ENCODE results near the gene MCEMP1. TPM values are rescaled to one million over a fixed set of nuclear protein-coding genes. Genes with fewer than 3 reads are reported as not detected.

Gene MCEMP1
- not detected in 2 replicates for total RNA-seq (2014; rRNA removed; shearing (Covaris generic))

DNA sequence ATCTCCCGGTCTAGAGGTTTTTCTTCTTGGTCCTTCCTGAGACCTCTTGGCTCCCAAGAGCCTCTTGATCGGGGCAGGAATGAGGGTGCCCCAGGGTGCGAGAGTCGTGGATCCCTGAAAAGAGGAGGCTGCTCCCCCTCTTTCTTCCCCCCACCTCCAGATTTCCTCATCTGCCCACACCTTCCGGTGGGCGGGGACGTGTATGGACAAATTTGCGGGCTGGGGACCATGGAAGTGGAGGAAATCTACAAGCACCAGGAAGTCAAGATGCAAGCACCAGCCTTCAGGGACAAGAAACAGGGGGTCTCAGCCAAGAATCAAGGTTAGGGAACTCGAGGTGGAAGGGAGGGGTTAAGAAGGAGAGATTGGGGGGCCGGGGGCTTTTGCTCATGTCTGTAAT is at the start of gene MCEMP1:
TSS of gene MCEMP1 (plus strand) at position 237 of the 400 bp plus-strand sequence. CDS start at position 268, 31 bp downstream.
- DNase-seq (ENCODE audit: low spot score), result no peak

GRCh38 chr19:7627166-7627565 is 49.7 kb upstream of the MCEMP1 start:
- no peak for DNase-seq (ENCODE audit: low spot score)

GRCh38 chr19:7628589-7629311 is 48.1 kb upstream of the MCEMP1 start:
- no peak for DNase-seq (ENCODE audit: low spot score)

DNA sequence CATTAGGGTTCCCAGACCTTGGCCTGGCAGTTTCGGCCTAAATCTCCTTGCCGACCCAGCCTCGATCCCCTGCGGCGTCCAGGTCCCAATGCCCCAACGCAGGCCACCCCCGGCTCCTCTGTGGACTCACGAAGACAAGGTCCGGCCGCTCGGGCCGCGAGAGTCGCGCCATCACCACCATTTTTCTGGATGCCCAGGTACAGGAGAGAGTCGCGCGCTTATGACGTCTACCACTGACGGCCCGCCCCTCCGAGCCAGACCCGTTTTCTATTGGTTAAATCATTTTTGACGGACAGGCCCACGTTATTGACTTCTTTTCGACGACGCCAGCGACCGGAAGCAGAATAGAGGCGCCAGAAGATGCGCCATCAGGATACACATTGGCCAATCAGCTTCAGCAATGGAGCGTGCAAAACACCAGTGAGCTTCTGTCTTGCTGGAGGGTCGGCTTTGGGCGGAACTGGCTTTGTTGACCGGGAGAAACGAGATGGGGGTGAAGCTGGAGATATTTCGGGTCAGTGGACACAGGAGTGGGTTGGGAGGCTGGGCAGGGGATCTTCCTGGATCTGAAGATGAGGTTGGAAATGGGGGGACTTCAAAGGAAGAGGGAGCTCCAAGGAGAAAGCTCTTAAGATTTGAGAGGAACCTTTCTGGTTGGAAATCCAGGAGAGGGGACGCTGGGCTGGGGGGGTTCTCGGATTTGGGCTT is 47.4 kb upstream of the MCEMP1 start, which contains the start of the genes PET100 and XAB2:
TSS of gene PET100 (plus strand) at position 447 of the 708 bp plus-strand sequence. CDS start at position 488, 41 bp downstream.
TSS of gene XAB2 (minus strand) at position 199 of the 708 bp plus-strand sequence. CDS start at position 181, 18 bp downstream.
- peak; percentile 94 for DNase-seq (ENCODE audit: low spot score)

- no peak for DNase-seq (ENCODE audit: low spot score)
These were observed 45.3 kb upstream of the MCEMP1 start for GRCh38 chr19:7631577-7631976.

DNA sequence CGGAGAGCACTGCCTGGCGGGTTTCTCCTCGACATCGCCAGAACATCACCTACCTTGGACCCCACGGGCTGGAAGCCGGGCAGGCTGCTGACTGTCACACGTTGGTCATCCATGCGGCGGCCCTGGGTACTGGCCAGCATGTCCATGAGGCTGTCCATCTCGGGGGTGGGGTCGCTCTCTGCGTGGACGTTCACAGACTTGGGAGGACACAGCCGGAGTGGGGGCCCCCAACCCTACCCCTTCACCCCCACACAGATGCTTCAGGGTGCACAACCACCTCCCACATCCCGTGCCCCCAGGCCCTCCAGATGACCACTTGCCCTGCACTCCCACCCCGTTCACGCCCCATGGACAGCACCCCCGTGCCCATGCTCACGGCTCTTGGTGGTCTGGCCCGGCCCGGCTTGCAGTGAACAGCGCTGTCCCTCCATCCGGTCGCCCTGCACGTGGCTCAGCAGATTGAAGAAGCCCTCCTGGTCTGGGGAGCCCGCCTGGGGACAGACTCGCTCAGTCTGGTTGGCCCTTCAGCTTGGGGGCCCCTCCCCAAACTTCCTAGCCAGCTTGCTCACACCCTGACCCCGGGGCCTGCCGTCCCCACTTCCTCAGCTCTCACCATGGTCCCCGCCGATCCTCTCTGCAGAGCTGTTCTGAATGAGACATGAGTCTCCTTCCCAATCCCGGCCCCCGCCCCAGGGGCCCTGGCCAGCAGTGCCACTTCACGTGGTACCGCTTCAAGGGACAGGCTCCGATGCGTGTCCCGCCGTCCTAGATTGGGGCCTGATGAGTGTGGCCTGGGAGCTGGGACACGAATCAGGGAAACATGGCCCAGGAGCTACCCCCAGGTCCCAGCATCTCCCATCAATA is 44.3 kb upstream of the MCEMP1 start:
- DNase-seq (ENCODE audit: low spot score), result no peak

- no peak for DNase-seq (ENCODE audit: low spot score)
These were observed 43.2 kb upstream of the MCEMP1 start, which contains the start of gene PCP2 for GRCh38 chr19:7633698-7634097. PCP2 (minus strand) TSS chr19:7633719; CDS start chr19:7633457, 262 bp downstream.

GRCh38 chr19:7635670-7636069 is 41.2 kb upstream of the MCEMP1 start:
- no peak for DNase-seq (ENCODE audit: low spot score)

GRCh38 chr19:7636317-7636690 is 40.6 kb upstream of the MCEMP1 start:
- no peak for DNase-seq (ENCODE audit: low spot score)

DNA sequence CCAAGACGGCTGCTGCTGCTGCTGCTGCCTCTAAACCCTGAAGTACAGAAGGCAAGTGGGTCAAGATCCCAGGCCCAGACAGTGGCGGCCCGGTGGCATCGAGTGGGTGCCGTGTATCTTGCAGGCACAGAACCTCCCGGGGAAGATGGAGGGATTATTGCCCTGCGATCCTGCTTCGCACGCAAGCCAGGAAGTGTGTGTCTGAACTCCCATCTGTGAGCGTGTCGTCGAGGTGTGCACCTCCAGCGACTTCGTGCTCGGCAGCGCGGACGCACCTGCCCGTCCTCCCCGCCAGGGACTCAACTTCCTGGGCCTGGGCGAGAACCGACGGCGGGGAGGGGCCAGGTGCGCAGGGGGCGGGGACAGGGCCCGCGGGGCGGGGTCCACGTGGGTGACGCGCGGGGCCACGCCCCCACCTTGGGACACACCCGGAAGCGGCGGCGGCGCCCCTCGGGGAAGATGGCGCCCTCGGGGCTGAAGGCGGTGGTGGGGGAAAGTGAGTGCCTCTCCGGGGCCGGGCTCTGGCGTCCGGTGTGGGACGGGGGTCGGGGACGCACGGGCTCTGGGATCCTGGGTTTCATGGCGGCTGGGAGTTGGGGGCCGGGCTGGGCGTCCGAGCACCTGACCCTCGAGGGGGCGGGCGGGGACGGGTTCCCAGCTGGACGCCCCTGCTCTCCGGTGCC is 40.1 kb upstream of the MCEMP1 start, which contains the start of gene STXBP2:
TSS of gene STXBP2 (plus strand) at position 420 of the 683 bp plus-strand sequence. CDS start at position 460, 40 bp downstream.
- DNase-seq (ENCODE audit: low spot score), result peak; percentile 76

- peak; percentile 26 for DNase-seq (ENCODE audit: low spot score)
These were observed 39.3 kb upstream of the MCEMP1 start for GRCh38 chr19:7637374-7638256.

DNA sequence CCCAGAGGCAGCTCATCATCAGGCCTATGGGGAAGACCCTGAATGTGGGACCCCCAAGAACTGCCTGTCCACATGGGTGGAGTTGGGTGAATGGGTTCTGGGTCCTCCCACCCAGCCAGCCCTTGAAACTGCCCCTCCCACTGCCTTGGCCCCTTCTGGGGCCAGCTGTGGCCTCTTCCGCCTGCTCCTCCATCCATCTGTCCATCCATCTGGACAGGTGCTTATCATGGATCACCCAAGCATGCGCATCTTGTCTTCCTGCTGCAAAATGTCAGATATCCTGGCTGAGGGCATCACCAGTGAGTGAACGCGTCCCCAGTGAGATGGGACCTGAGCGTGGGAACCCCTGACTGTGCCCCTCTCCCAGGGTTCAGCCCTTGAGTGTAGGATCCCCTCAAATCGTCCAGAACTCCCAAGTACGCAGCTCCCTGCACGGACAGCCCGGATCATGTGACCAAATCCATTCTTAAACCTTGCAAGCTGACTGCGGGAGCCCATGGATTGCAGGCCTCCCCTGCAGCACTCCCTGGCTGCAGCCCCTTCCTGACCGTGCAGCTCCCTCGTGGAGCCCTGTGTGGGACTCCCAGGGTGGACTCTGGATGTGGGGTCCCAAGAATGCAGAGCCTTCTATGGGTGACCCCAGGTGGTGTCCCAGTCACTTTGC is 38.0 kb upstream of the MCEMP1 start:
- no peak for DNase-seq (ENCODE audit: low spot score)

DNA sequence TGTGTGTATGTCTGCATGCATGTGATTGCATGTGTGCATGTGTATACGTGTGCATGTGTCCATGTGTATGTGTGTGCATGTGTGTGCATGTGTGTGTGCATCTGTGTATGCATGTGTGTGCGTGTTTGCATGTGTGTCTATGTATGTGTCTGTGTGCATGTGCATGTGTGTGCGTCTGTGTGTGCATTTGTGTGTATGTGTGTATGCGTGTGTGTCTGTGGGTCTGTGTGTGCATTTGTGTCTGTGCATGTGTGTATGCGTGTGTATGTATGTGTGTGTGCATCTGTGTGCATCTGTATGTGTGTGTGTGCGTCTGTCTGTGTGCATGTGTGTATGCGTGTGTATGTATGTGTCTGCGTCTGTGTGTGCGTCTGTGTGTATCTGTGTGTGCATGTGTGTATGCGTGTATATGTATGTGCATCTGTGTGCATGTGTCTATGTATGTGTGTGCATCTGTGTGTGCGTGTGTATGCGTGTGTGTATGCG is 37.0 kb upstream of the MCEMP1 start:
- no peak for DNase-seq (ENCODE audit: low spot score)

DNA sequence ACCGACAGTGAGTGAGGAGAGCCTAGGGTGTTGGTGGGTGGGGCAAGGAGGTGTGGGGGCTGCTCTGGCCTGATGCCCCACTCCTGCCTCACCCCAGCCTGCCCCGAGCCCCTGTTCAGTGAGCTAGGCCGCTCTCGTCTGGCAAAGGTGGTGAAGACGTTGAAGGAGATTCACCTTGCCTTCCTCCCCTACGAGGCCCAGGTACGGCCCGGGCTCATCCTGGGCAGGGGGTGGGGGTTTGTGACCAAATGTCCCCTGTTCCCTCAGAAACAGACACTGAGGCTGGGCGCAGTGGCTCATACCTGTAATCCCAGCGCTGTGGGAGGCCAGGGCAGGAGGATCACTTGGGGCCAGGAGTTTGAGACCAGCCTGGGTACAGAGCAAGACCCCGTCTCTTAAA is 36.1 kb upstream of the MCEMP1 start:
- DNase-seq (ENCODE audit: low spot score), result no peak

GRCh38 chr19:7641290-7642276 is 35.3 kb upstream of the MCEMP1 start:
- no peak for DNase-seq (ENCODE audit: low spot score)

- DNase-seq (ENCODE audit: low spot score), result no peak
These were observed 34.4 kb upstream of the MCEMP1 start for GRCh38 chr19:7642295-7643030.

DNA sequence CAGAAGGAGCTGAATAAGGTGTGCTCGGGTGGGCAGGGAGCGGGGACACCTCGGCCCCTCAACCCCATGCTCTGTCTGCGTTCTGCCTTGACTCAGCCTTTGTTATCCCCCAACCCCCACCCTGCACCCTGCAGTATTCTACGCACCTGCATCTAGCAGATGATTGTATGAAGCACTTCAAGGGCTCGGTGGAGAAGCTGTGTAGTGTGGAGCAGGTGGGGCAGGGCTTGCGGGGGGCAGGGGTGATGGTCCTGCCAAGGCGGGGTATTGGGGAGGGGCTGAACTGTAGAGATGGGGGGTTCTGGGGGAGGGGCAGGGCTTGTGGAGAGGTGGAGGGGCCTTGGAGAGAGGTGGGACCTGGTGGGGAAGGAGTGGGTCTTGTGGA is 33.9 kb upstream of the MCEMP1 start:
- DNase-seq (ENCODE audit: low spot score), result no peak
